OCI-LY3 (cell line): ENCODE results near the gene LINS1.

ENCODE experiments used
- H2AFZ ChIP-seq: fragments of 200-600, 300-600 bp; shearing (Covaris generic); 2 replicates; pipeline ENCODE4 v1.6.0; 2014; ENCODE audit warnings: antibody characterized with exemption, low read depth, low read length
- H3K27ac ChIP-seq: fragments of 200-600, 300-600 bp; sonication (generic); 2 replicates; pipeline ENCODE4 v1.5.1; 2014; ENCODE audit warnings: mild to moderate bottlenecking, low read length, moderate library complexity, mixed read lengths
- H3K27me3 ChIP-seq: fragments of 200-600, 300-600 bp; sonication (generic); 2 replicates; pipeline ENCODE4 v1.6.1; 2014; ENCODE audit warnings: low read depth, low read length, mixed read lengths
- H3K36me3 ChIP-seq: fragments of 200-600, 300-600 bp; sonication (generic); replicated peaks from 2 replicates; pipeline ENCODE3; 2014; ENCODE audit warnings: low read depth, low read length, mixed read lengths
- H3K4me1 ChIP-seq: fragments of 300-600, 200-600 bp; sonication (generic); 2 replicates; pipeline ENCODE4 v1.6.1; 2014; ENCODE audit warnings: low read length, mixed read lengths
- H3K4me2 ChIP-seq: fragments of 200-600, 300-600 bp; sonication (generic); 2 replicates; pipeline ENCODE4 v1.6.1; 2014; ENCODE audit warnings: low read length, mixed read lengths
- H3K4me3 ChIP-seq: fragments of 300-600, 200-600 bp; sonication (generic); 2 replicates; pipeline ENCODE4 v1.5.1; 2014; ENCODE audit warnings: antibody characterized with exemption, mild to moderate bottlenecking, low read length, moderate library complexity
- H3K79me2 ChIP-seq: fragments of 300-600, 200-600 bp; shearing (Covaris generic); 2 replicates; pipeline ENCODE4 v1.6.1; 2014; ENCODE audit warnings: mild to moderate bottlenecking, low read length, mixed read lengths
- H3K9ac ChIP-seq: fragments of 300-600, 200-600 bp; shearing (Covaris generic); 2 replicates; pipeline ENCODE4 v1.6.0; 2014; ENCODE audit warnings: mild to moderate bottlenecking, low read length, moderate library complexity
- H3K9me3 ChIP-seq: fragments of 200-600, 300-600 bp; shearing (Covaris generic); 2 replicates; pipeline ENCODE4 v1.6.1; 2014; ENCODE audit warnings: low read length, mixed read lengths; ENCODE audit not compliant: insufficient read depth
- H4K20me1 ChIP-seq: fragments of 200-600, 300-600 bp; sonication (generic); 2 replicates; pipeline ENCODE4 v1.6.1; 2016; ENCODE audit warnings: low read length, mixed read lengths; ENCODE audit not compliant: insufficient read depth
- CTCF ChIP-seq: fragments of 200-600, 300-600 bp; sonication (generic); IDR thresholded peaks from 2 replicates; pipeline ENCODE4 v1.5.1; 2014; ENCODE audit warnings: antibody characterized with exemption, low read length, low read depth
- EZH2phosphoT487 ChIP-seq: fragments of 200-600 bp; shearing (Covaris generic); IDR thresholded peaks from 2 replicates; pipeline ENCODE4 v1.6.1; 2018; ENCODE audit warnings: antibody characterized with exemption, mixed run types, low read depth

Gene LINS1

GRCh38 chr15:100598655-100599054, 3.3 kb downstream of the LINS1 start:
- peaks cover 17% of the 10 kb centered on the region for H3K36me3 ChIP-seq
- H4K20me1 ChIP-seq: no peaks in the 10 kb centered on the region
- no peaks in the 10 kb centered on the region for H3K27me3 ChIP-seq
- peaks cover 10% of the 10 kb centered on the region for H3K4me1 ChIP-seq
- H3K9me3 ChIP-seq: no peaks in the 10 kb centered on the region
- H3K4me3 ChIP-seq: no peak overlapping the region
- no peak overlapping the region for H3K27ac ChIP-seq
- H3K4me2 ChIP-seq: no peak overlapping the region
- no peak for TF ChIP-seq EZH2phosphoT487
- TF ChIP-seq CTCF: no peak
- no peak overlapping the region for H3K9ac ChIP-seq
- peaks cover 91% of the 10 kb centered on the region for H3K79me2 ChIP-seq
- H2AFZ ChIP-seq: no peak overlapping the region

GRCh38 chr15:100597862-100598261, 4.1 kb downstream of the LINS1 start:
- H3K9ac ChIP-seq: no peak overlapping the region
- TF ChIP-seq EZH2phosphoT487 (no peak), CTCF (no peak)

GRCh38 chr15:100596792-100597191, 5.2 kb downstream of the LINS1 start:
- Histone ChIP-seq H3K4me2 (no peak overlapping the region), H3K79me2 (peaks cover 96% of the 10 kb centered on the region), H3K27ac (no peak overlapping the region), H3K4me3 (no peak overlapping the region), H3K9me3 (no peaks in the 10 kb centered on the region), H4K20me1 (no peaks in the 10 kb centered on the region), H3K9ac (no peak overlapping the region), H3K27me3 (no peaks in the 10 kb centered on the region), H2AFZ (no peak overlapping the region), H3K36me3 (peaks cover 29% of the 10 kb centered on the region), H3K4me1 (peaks cover 6% of the 10 kb centered on the region)
- TF ChIP-seq EZH2phosphoT487 (no peak), CTCF (no peak)

More at GRCh38 chr15:100597862-100598261, 4.1 kb downstream of the LINS1 start:
- H3K4me3 ChIP-seq: no peak overlapping the region
- peaks cover 91% of the 10 kb centered on the region for H3K79me2 ChIP-seq
- H3K4me1 ChIP-seq: peaks cover 6% of the 10 kb centered on the region
- no peaks in the 10 kb centered on the region for H3K9me3 ChIP-seq
- no peaks in the 10 kb centered on the region for H4K20me1 ChIP-seq
- no peak overlapping the region for H2AFZ ChIP-seq
- peaks cover 21% of the 10 kb centered on the region for H3K36me3 ChIP-seq
- no peak overlapping the region for H3K27ac ChIP-seq
- no peak overlapping the region for H3K4me2 ChIP-seq
- H3K27me3 ChIP-seq: no peaks in the 10 kb centered on the region

GRCh38 chr15:100595964-100596363, 6.0 kb downstream of the LINS1 start:
- no peak overlapping the region for H2AFZ ChIP-seq
- H3K4me1 ChIP-seq: peaks cover 5% of the 10 kb centered on the region
- H3K36me3 ChIP-seq: peaks cover 31% of the 10 kb centered on the region
- TF ChIP-seq CTCF: no peak
- no peak for TF ChIP-seq EZH2phosphoT487
- H3K9me3 ChIP-seq: no peaks in the 10 kb centered on the region
- peaks cover 91% of the 10 kb centered on the region for H3K79me2 ChIP-seq
- H3K9ac ChIP-seq: no peak overlapping the region
- H3K4me2 ChIP-seq: no peak overlapping the region
- no peaks in the 10 kb centered on the region for H4K20me1 ChIP-seq
- no peak overlapping the region for H3K27ac ChIP-seq
- no peak overlapping the region for H3K4me3 ChIP-seq
- no peaks in the 10 kb centered on the region for H3K27me3 ChIP-seq
